ENCODE measurements around the gene PLS1.

Gene PLS1

GRCh38 chr3:142663865-142664264 lies 67.7 kb downstream of the PLS1 start:
- TF ChIP-seq POLR2AphosphoS5 (IDR thresholded peaks at IDR 0.05; ENCODE audit: low read depth) (no peak), CTCF (IDR thresholded peaks at IDR 0.05; ENCODE audit: insufficient read depth, low read length) (no peak), REST (IDR thresholded peaks at IDR 0.05; ENCODE audit: insufficient replicate concordance, low read depth) (no peak), GABPA (IDR thresholded peaks at IDR 0.05; ENCODE audit: low read depth) (no peak), SPI1 (IDR thresholded peaks at IDR 0.05; ENCODE audit: borderline replicate concordance, low read depth) (no peak)
- Histone ChIP-seq H3K4me3 (replicated peaks; ENCODE audit: insufficient read depth, low read length) (no peak overlapping the region), H3K27ac (replicated peaks) (no peak overlapping the region), H3K27me3 (ENCODE audit: insufficient read depth, poor library complexity, severe bottlenecking) (no peaks in the 10 kb centered on the region)
- no peak for DNase-seq (ENCODE audit: low read depth in 1 of 2, low spot score in 1 of 2)

GRCh38 chr3:142664311-142664710 lies 68.1 kb downstream of the PLS1 start:
- DNase-seq (ENCODE audit: low read depth in 1 of 2, low spot score in 1 of 2), result no peak
- Histone ChIP-seq H3K4me3 (replicated peaks; ENCODE audit: insufficient read depth, low read length) (no peak overlapping the region), H3K27ac (replicated peaks) (no peak overlapping the region)

GRCh38 chr3:142664819-142665218 lies 68.6 kb downstream of the PLS1 start:
- TF ChIP-seq POLR2AphosphoS5 (IDR thresholded peaks at IDR 0.05; ENCODE audit: low read depth), result no peak
- no peak for TF ChIP-seq SPI1 (IDR thresholded peaks at IDR 0.05; ENCODE audit: borderline replicate concordance, low read depth)
- TF ChIP-seq CTCF (IDR thresholded peaks at IDR 0.05; ENCODE audit: insufficient read depth, low read length), result no peak
- no peak for TF ChIP-seq GABPA (IDR thresholded peaks at IDR 0.05; ENCODE audit: low read depth)
- no peak for DNase-seq (ENCODE audit: low read depth in 1 of 2, low spot score in 1 of 2)
- H3K27me3 ChIP-seq (ENCODE audit: insufficient read depth, poor library complexity, severe bottlenecking), result no peaks in the 10 kb centered on the region
- no peak overlapping the region for H3K4me3 ChIP-seq (replicated peaks; ENCODE audit: insufficient read depth, low read length)
- no peak overlapping the region for H3K27ac ChIP-seq (replicated peaks)

More at GRCh38 chr3:142664311-142664710, 68.1 kb downstream of the PLS1 start:
- H3K27me3 ChIP-seq (ENCODE audit: insufficient read depth, poor library complexity, severe bottlenecking), result no peaks in the 10 kb centered on the region
- TF ChIP-seq CTCF (IDR thresholded peaks at IDR 0.05; ENCODE audit: insufficient read depth, low read length) (no peak), SPI1 (IDR thresholded peaks at IDR 0.05; ENCODE audit: borderline replicate concordance, low read depth) (no peak), GABPA (IDR thresholded peaks at IDR 0.05; ENCODE audit: low read depth) (no peak), REST (IDR thresholded peaks at IDR 0.05; ENCODE audit: insufficient replicate concordance, low read depth) (no peak), POLR2AphosphoS5 (IDR thresholded peaks at IDR 0.05; ENCODE audit: low read depth) (no peak)

- H3K4me3 ChIP-seq (replicated peaks; ENCODE audit: insufficient read depth, low read length), result no peak overlapping the region
- TF ChIP-seq CTCF (IDR thresholded peaks at IDR 0.05; ENCODE audit: insufficient read depth, low read length) (no peak), SPI1 (IDR thresholded peaks at IDR 0.05; ENCODE audit: borderline replicate concordance, low read depth) (no peak), REST (IDR thresholded peaks at IDR 0.05; ENCODE audit: insufficient replicate concordance, low read depth) (no peak), POLR2AphosphoS5 (IDR thresholded peaks at IDR 0.05; ENCODE audit: low read depth) (no peak), GABPA (IDR thresholded peaks at IDR 0.05; ENCODE audit: low read depth) (no peak)
- DNase-seq (ENCODE audit: low read depth in 1 of 2, low spot score in 1 of 2), result no peak
- no peaks in the 10 kb centered on the region for H3K27me3 ChIP-seq (ENCODE audit: insufficient read depth, poor library complexity, severe bottlenecking)
- H3K27ac ChIP-seq (replicated peaks), result no peak overlapping the region
Measured at GRCh38 chr3:142670120-142670519, 73.9 kb downstream of the PLS1 start.

Measured in HL-60 (cell line).